Esophagus squamous epithelium (tissue), 4 donors: ENCODE results near the gene TUBA1C.

ENCODE experiments used
- POLR2A ChIP-seq, 4 donors: fragments of 450-650 bp; IDR thresholded peaks; one replicate each; pipeline ENCODE4 v1.6.1; 2017; ENCODE audit warnings: antibody characterized with exemption in 4 of 4, mild to moderate bottlenecking in 4 of 4, moderate library complexity in 3 of 4
- TF ChIP-seq, protein P1 (sequence below), 6 experiments: fragments of 450-650 bp in 4 of 6; fragments of 200-600 bp in 2 of 6; sonication (generic) in 2 of 6; IDR thresholded peaks; one replicate each; pipeline ENCODE4 v1.5.1; 2016 to 2019; ENCODE audit warnings: antibody characterized with exemption in 6 of 6, mild to moderate bottlenecking in 4 of 6, moderate library complexity in 4 of 6

DNA sequence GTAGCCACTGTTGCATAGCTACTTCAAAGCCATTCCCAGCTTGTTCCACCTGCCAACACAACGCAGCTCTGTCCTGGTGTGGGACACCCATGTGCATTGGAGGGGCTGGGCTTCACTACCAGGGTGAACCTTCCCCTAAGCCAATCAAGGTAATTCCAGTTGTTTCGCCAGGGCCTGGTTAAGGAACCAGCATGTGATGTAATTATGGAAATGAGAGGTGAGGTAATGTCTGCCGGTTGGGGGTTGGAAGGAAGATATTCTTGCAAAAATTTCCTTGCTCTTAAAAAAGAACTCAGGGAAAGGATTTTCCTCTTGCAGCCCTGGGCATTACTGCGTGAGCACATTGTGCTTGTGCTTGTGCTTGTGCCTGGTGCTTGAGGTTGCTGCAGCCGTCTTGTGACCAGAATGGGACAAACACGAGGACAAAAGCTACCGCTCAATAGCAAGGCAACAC lies 14.9 kb downstream of the TUBA1C start:
- TF ChIP-seq, protein P1, sequence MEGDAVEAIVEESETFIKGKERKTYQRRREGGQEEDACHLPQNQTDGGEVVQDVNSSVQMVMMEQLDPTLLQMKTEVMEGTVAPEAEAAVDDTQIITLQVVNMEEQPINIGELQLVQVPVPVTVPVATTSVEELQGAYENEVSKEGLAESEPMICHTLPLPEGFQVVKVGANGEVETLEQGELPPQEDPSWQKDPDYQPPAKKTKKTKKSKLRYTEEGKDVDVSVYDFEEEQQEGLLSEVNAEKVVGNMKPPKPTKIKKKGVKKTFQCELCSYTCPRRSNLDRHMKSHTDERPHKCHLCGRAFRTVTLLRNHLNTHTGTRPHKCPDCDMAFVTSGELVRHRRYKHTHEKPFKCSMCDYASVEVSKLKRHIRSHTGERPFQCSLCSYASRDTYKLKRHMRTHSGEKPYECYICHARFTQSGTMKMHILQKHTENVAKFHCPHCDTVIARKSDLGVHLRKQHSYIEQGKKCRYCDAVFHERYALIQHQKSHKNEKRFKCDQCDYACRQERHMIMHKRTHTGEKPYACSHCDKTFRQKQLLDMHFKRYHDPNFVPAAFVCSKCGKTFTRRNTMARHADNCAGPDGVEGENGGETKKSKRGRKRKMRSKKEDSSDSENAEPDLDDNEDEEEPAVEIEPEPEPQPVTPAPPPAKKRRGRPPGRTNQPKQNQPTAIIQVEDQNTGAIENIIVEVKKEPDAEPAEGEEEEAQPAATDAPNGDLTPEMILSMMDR (IDR thresholded peaks at IDR 0.05): no peak
- TF ChIP-seq POLR2A (IDR thresholded peaks at IDR 0.05): no peak
